IMR-90 (cell line): ENCODE results near the gene ZNRF3. TPM values are rescaled to one million over a fixed set of nuclear protein-coding genes. Genes with fewer than 3 reads are reported as not detected.
A peak's percentile ranks its signal among the peaks of the same experiment; 100 is the strongest.

Experiments
- ATAC-seq: fragments of 200-7000 bp; cut with Tn5 transposase; 2 replicates; pipeline ENCODE4 v1.9.1; 2020; ENCODE audit warnings: low read depth, mild to moderate bottlenecking, moderate library complexity
- BruUV-seq: library from RNA; stranded (reverse); fragments of 400-500 nt; replicated peaks from 2 replicates; lab custom pipeline; 2021; lab: Mats Ljungman, UMichigan
- CTCF ChIA-PET: fragments of 300-600 bp; formaldehyde crosslinking; extraction: SDS; loops from one replicate; lab custom pipeline; 2021; ENCODE audit warnings: antibody characterized with exemption; lab: Yijun Ruan, JAX
- POLR2A ChIA-PET: fragments of 300-600 bp; sonication (Branson Sonifier 250); formaldehyde crosslinking; loops from one replicate; lab custom pipeline; 2022; ENCODE audit warnings: antibody characterized with exemption; ENCODE audit not compliant: unreplicated experiment; lab: Charles Lee
- DNase-seq: peaks from one replicate; pipeline ENCODE4 v3.0.0; 2013
- H2AFZ ChIP-seq: replicated peaks from 2 replicates; pipeline ENCODE3; 2013; ENCODE audit warnings: low read length, mild to moderate bottlenecking; ENCODE audit not compliant: poor library complexity
- H2AK5ac ChIP-seq: 2 replicates; pipeline ENCODE4 v1.6.1; 2013; ENCODE audit warnings: low read depth, low read length, inconsistent platforms
- H2AK9ac ChIP-seq: replicated peaks from 2 replicates; pipeline ENCODE3; 2013; ENCODE audit warnings: mild to moderate bottlenecking, low read depth, low read length, moderate library complexity; ENCODE audit not compliant: poor library complexity
- H2BK120ac ChIP-seq: 2 replicates; pipeline ENCODE4 v1.6.1; 2013; ENCODE audit warnings: low read depth, low read length, inconsistent platforms
- H2BK15ac ChIP-seq: 3 replicates; pipeline ENCODE4 v1.6.1; 2013; ENCODE audit warnings: low read depth, low read length, inconsistent platforms
- H2BK20ac ChIP-seq: 2 replicates; pipeline ENCODE4 v1.6.1; 2013; ENCODE audit warnings: low read depth, mild to moderate bottlenecking, inconsistent platforms, low read length, moderate library complexity
- H2BK5ac ChIP-seq: 2 replicates; pipeline ENCODE4 v1.6.1; 2013; ENCODE audit warnings: mild to moderate bottlenecking, low read depth, low read length, inconsistent platforms; ENCODE audit not compliant: poor library complexity, severe bottlenecking
- H3K14ac ChIP-seq: replicated peaks from 2 replicates; pipeline ENCODE4 v1.6.1; 2013; ENCODE audit warnings: low read depth, low read length, inconsistent platforms
- H3K18ac ChIP-seq: 2 replicates; pipeline ENCODE4 v1.6.1; 2013; ENCODE audit warnings: low read depth, low read length, control low read depth
- H3K23ac ChIP-seq: 2 replicates; pipeline ENCODE4 v1.6.1; 2013; ENCODE audit warnings: low read depth, low read length, inconsistent platforms
- H3K27ac ChIP-seq: 2 replicates; pipeline ENCODE4 v1.5.1; 2013; ENCODE audit warnings: mild to moderate bottlenecking, control low read depth, low read length; ENCODE audit not compliant: insufficient read depth
- H3K27me3 ChIP-seq: 2 replicates; pipeline ENCODE4 v1.6.1; 2013; ENCODE audit warnings: low read length; ENCODE audit not compliant: control insufficient read depth, insufficient read depth
- H3K36me3 ChIP-seq: 2 replicates; pipeline ENCODE4 v1.6.1; 2013; ENCODE audit warnings: low read length, mixed read lengths; ENCODE audit not compliant: control insufficient read depth, insufficient read depth
- H3K4ac ChIP-seq: 2 replicates; pipeline ENCODE4 v1.6.1; 2013; ENCODE audit warnings: low read depth, low read length, inconsistent platforms
- H3K4me1 ChIP-seq: 2 replicates; pipeline ENCODE4 v1.6.1; 2013; ENCODE audit warnings: low read length, mixed read lengths; ENCODE audit not compliant: control insufficient read depth, insufficient read depth
- H3K4me2 ChIP-seq: 2 replicates; pipeline ENCODE4 v1.6.1; 2013; ENCODE audit warnings: low read depth, mild to moderate bottlenecking, control low read depth, low read length, moderate library complexity
- H3K4me3 ChIP-seq: 2 replicates; pipeline ENCODE4 v1.5.1; 2013; ENCODE audit warnings: low read depth, mild to moderate bottlenecking, control low read depth, low read length, moderate library complexity; ENCODE audit not compliant: insufficient read depth
- H3K56ac ChIP-seq: 2 replicates; pipeline ENCODE4 v1.6.1; 2013; ENCODE audit warnings: low read length, inconsistent platforms; ENCODE audit not compliant: insufficient read depth; ENCODE audit errors: extremely low read depth
- H3K79me1 ChIP-seq, 2 experiments: 2 replicates each; pipeline ENCODE4 v1.6.1; 2013; ENCODE audit warnings: low read length in 2 of 2, inconsistent platforms in 1 of 2, low read depth in 1 of 2
- H3K9ac ChIP-seq: 2 replicates; pipeline ENCODE4 v1.6.1; 2013; ENCODE audit warnings: low read depth, low read length, control low read depth
- H3K9me1 ChIP-seq: 2 replicates; pipeline ENCODE4 v1.6.1; 2013; ENCODE audit warnings: low read length, inconsistent platforms; ENCODE audit not compliant: insufficient read depth
- H3K9me3 ChIP-seq: 2 replicates; pipeline ENCODE4 v1.6.1; 2013; ENCODE audit warnings: low read length; ENCODE audit not compliant: control insufficient read depth, insufficient read depth
- H4K20me1 ChIP-seq: 2 replicates; pipeline ENCODE4 v1.6.1; 2013; ENCODE audit warnings: low read length, inconsistent platforms; ENCODE audit not compliant: insufficient read depth
- H4K5ac ChIP-seq: 2 replicates; pipeline ENCODE4 v1.6.1; 2013; ENCODE audit warnings: mild to moderate bottlenecking, low read depth, low read length, control low read depth
- H4K8ac ChIP-seq, 2 experiments: 2 replicates each; pipeline ENCODE4 v1.6.1; 2013; ENCODE audit warnings: low read depth in 2 of 2, low read length in 2 of 2, control low read depth in 1 of 2, inconsistent platforms in 1 of 2
- H4K91ac ChIP-seq: 2 replicates; pipeline ENCODE4 v1.6.1; 2013; ENCODE audit warnings: low read depth, low read length, inconsistent platforms; ENCODE audit not compliant: insufficient read depth
- BHLHE40 ChIP-seq: fragments of 150-350 bp; IDR thresholded peaks from 2 replicates; pipeline ENCODE4 v1.6.1; 2016; ENCODE audit warnings: mild to moderate bottlenecking, low read depth, low read length
- CTCF ChIP-seq: conservative IDR thresholded peaks from 2 replicates; pipeline ENCODE4 v1.5.1; 2012; ENCODE audit warnings: mild to moderate bottlenecking, low read depth, low read length, improper control_type of control experiment
- FOS ChIP-seq: fragments of 150-350 bp; IDR thresholded peaks from 2 replicates; pipeline ENCODE4 v1.6.1; 2016; ENCODE audit warnings: low read depth, low read length
- MAFK ChIP-seq: IDR thresholded peaks from 2 replicates; pipeline ENCODE4 v1.6.1; 2012; ENCODE audit warnings: low read depth, low read length, improper control_type of control experiment
- RFX5 ChIP-seq: IDR thresholded peaks from 2 replicates; pipeline ENCODE4 v1.8.0; 2012; ENCODE audit warnings: low read depth, mild to moderate bottlenecking, low read length, moderate library complexity
- SMC3 ChIP-seq: fragments of 150-350 bp; IDR thresholded peaks from 2 replicates; pipeline ENCODE4 v1.6.1; 2016; ENCODE audit warnings: low read depth, mild to moderate bottlenecking, antibody characterized with exemption, low read length, moderate library complexity
- USF2 ChIP-seq: fragments of 150-350 bp; IDR thresholded peaks from 2 replicates; pipeline ENCODE4 v1.6.1; 2017; ENCODE audit warnings: mild to moderate bottlenecking, antibody characterized with exemption, low read length, low read depth
- WGBS, 2 experiments: methylation state at CpG; one replicate each; pipeline versions ENCODE4 v1.1.5 to v1.1.7; 2013; ENCODE audit warnings: missing lambda C conversion rate in 2 of 2; ENCODE audit not compliant: insufficient read length in 1 of 2; ENCODE audit errors: extremely low coverage in 2 of 2; 5-methylcytosine and 5-hydroxymethylcytosine counted together
- dilution Hi-C: fragments of 300-500 bp; cut with HindIII; formaldehyde crosslinking; loops from one replicate; pipeline ENCODE4 v1.14.3; 2018; ENCODE audit warnings: low sequenced_read_pairs; ENCODE audit not compliant: unreplicated experiment
- in situ Hi-C: fragments of 300-500 bp; cut with MboI; formaldehyde crosslinking; loops from 3 replicates; pipeline ENCODE4 v1.14.3; 2019; ENCODE audit warnings: low sequenced_read_pairs, inconsistent platforms, mixed read lengths
- intact Hi-C: fragments of 100-400 bp; cut with micrococcal nuclease; formaldehyde crosslinking; loops from 2 replicates; pipeline ENCODE4 v1.10.0; 2022
- polyA plus RNA-seq, 3 experiments: library from polyadenylated mRNA; depleted of rRNA; stranded (reverse); fragments of >200 nt; gene quantifications; 2 replicates each; pipeline ENCODE4 v1.2.3, GENCODE V29; 2012; ENCODE audit warnings: low replicate concordance in 1 of 3
- total RNA-seq: library from RNA; depleted of rRNA; stranded (reverse); fragments of >200 nt; gene quantifications from 2 replicates; pipeline ENCODE4 v1.2.3, GENCODE V29; 2012

The ZNRF3 gene
- total and polyA plus RNA-seq, 2 of the 4 experiments (the other 2 are of a cell fraction): 1.4 to 2.4 TPM

DNA sequence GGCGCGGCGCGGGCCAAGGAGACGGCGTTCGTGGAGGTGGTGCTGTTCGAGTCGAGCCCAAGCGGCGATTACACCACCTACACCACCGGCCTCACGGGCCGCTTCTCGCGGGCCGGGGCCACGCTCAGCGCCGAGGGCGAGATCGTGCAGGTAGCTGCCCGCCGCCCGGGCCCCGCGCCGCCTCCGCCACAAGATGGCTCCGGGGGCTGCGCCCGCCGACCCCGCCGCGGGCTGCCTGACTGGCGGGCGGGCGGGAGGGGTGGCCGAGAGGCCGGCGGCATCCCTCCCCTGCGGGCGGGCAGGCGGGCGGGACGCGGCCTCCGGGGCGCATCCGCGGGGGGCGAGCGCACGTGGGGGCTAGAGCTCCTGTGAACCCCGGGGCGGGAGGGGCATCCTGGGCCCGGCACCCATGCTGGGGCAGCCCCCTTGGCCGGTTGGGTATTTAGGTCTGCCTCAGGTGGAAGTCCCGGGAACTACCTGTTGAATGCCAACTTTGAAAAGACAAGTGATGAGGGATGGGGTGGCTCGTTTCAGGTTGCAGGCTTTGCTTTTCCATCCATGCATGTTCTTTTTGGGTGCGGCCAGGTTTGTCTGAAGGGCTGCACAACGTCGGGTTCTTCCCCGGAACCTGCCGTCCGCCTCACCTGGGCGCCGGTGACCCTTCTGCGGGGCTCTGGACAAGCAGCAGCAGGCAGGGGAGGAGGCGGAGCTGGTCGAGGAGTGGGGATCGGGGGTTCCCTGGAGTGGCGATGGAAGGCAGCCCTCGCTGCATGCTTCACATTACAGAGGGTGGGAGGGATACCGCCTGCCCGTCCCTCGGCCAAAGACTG is 760 bp downstream of the ZNRF3 start:
- intact Hi-C loops (loop anchor here (1.0 kb wide), 1 partner anchor 156 kb away; no protein-coding TSS in a partner anchor), dilution Hi-C loops (no loop called here), in situ Hi-C loops (no loop called here)
- Histone ChIP-seq H3K27ac (peak overlapping the region; percentile 63; the same call in 1 of the 2 replicates), H4K8ac (no peak overlapping the region), H2AK5ac (no peak overlapping the region), H2BK20ac (no peak overlapping the region), H4K20me1 (peaks cover 13% of the 10 kb centered on the region), H2BK120ac (no peak overlapping the region), H2AK9ac (peak overlapping the region; percentile 79), H3K79me1 (peaks cover 9 to 17% of the 10 kb centered on the region in 2 experiments; a peak in 3 of 4 replicates), H4K5ac (no peak overlapping the region), H3K36me3 (no peaks in the 10 kb centered on the region), H3K9ac (peak overlapping the region; percentile 71), H3K14ac (no peak overlapping the region), H3K23ac (peak overlapping the region; percentile 39; the same call in 1 of the 2 replicates), H2BK5ac (peak overlapping the region; percentile 47), H2AFZ (peak overlapping the region; percentile 90), H3K27me3 (no peaks in the 10 kb centered on the region), H4K91ac (no peak overlapping the region), H2BK15ac (no peak overlapping the region), H3K18ac (no peak overlapping the region), H3K9me3 (no peaks in the 10 kb centered on the region), H3K4me2 (peak overlapping the region; percentile 95), H3K4me1 (peaks cover 16% of the 10 kb centered on the region), H3K4me3 (peak overlapping the region; percentile 91), H3K9me1 (peaks cover 6% of the 10 kb centered on the region), H3K56ac (no peak overlapping the region), H3K4ac (no peak overlapping the region)
- ATAC-seq (peak; percentile 18), DNase-seq (peak; percentile 44)
- BruUV-seq: no TSS peak
- POLR2A ChIA-PET: interaction anchor here (0.5 kb wide), 1 partner anchor 23 kb away, joined by 3 read pairs; no protein-coding TSS in a partner anchor
- WGBS, 2 experiments: 2% methylated on average over 12 of the region's 78 CpGs; no CpG with 5 or more reads in 1 of the 2 experiments
- CTCF ChIA-PET: interaction anchor here (1.0 kb wide), 1 partner anchor 156 kb away, joined by 4 read pairs; no protein-coding TSS in a partner anchor
- TF ChIP-seq CTCF (0 out of 2 replicates have a peak, but pooled peaks have one; percentile 12), FOS (no peak), BHLHE40 (0 out of 2 replicates have a peak, but pooled peaks have one; percentile 11), RFX5 (no peak), USF2 (no peak), MAFK (no peak), SMC3 (no peak)
